GM12872 (cell line): ENCODE results near the gene RREB1.

Source experiments
- TF ChIP-seq, protein P1 (sequence below): IDR thresholded peaks from 3 replicates; pipeline ENCODE4 v1.5.1; 2011; ENCODE audit warnings: low read depth, mild to moderate bottlenecking, low read length, moderate library complexity; ENCODE audit not compliant: insufficient read depth

RREB1 gene

DNA sequence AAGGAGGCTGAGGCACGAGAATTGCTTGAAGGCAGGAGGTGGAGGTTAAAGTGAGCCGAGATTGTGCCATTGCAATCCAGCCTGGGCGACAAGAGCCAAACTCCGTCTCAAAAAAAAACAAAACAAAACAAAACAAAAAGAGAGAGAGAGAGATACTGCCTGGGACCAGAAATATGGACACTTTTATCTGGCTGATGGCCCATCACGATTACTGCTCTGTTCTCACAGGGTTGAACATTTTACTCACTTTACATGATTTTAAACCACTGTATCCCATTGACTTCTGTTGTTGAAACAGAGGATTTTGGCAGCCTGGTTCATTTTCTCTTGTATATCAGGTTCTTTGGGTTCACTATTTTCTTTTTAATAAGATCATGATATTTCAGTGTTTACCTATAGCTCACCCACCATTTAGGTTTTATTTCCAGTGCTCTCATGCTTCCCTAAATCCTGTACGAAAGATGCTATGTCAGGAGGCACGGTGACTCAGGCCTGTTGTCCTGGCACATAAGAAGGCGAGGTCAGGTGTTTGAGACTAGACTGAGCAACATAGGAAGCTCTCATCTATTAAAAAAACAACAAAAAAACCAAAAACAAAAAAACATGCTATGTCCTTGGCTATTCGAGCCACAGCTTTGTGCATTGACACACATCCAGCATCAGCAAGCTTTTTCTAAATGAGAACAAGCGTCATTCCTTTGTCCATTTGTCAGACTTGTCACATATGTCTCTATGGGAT lies 34.5 kb upstream of the RREB1 start:
- TF ChIP-seq, protein P1, sequence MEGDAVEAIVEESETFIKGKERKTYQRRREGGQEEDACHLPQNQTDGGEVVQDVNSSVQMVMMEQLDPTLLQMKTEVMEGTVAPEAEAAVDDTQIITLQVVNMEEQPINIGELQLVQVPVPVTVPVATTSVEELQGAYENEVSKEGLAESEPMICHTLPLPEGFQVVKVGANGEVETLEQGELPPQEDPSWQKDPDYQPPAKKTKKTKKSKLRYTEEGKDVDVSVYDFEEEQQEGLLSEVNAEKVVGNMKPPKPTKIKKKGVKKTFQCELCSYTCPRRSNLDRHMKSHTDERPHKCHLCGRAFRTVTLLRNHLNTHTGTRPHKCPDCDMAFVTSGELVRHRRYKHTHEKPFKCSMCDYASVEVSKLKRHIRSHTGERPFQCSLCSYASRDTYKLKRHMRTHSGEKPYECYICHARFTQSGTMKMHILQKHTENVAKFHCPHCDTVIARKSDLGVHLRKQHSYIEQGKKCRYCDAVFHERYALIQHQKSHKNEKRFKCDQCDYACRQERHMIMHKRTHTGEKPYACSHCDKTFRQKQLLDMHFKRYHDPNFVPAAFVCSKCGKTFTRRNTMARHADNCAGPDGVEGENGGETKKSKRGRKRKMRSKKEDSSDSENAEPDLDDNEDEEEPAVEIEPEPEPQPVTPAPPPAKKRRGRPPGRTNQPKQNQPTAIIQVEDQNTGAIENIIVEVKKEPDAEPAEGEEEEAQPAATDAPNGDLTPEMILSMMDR, result no peak

DNA sequence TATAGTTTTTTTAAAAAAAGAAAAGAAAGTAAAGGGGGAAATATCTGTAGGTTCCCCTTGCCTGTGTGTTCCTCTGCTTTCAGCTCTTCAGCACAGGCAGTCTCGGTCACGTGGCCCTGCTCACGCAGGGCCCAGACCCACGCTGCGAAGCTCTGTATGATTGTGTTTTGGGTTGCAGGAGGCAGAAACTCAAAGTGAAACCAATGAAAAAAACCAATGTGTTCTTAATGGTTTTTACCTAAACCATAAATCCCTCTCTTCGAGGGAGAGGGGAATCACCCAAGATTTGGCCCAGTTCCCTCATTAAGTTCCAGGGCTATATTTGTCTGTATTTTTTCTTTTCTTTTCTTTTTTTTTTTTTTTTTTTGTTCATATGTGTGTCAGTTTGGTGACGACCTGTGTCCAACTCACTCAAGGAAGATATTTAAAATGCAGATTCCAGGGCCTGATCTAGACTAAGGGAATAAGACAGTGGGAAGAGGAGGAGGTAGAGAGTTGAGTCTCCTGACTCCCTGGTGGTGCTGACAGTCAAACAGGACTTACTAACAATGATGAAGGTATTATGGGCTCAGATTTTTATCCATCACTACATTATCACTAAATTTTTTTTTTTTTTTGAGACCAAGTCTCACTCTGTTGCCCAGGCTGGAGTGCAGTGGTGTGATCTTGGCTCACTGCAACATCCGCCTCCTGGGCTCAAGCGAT lies 33.8 kb upstream of the RREB1 start:
- TF ChIP-seq, protein P1, result no peak

DNA sequence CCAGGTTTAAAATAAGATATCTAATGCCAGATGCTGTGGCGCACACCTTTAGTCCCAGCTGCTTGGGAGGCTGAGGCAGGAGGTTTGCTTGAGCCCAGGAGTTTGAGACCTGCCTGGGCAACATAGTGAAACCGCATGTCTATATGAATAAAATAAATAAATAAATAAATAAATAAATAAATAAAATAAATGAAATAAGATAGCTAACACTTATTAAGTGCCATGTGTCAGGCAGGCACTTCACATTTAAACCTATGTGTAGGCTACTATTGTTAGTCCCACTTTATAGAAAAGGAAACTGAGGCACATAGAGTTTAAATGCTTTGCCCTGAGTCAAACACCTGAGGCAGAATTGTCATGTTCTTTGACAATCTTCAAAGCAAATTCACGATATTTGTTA lies 32.9 kb upstream of the RREB1 start:
- TF ChIP-seq, protein P1, result no peak

DNA sequence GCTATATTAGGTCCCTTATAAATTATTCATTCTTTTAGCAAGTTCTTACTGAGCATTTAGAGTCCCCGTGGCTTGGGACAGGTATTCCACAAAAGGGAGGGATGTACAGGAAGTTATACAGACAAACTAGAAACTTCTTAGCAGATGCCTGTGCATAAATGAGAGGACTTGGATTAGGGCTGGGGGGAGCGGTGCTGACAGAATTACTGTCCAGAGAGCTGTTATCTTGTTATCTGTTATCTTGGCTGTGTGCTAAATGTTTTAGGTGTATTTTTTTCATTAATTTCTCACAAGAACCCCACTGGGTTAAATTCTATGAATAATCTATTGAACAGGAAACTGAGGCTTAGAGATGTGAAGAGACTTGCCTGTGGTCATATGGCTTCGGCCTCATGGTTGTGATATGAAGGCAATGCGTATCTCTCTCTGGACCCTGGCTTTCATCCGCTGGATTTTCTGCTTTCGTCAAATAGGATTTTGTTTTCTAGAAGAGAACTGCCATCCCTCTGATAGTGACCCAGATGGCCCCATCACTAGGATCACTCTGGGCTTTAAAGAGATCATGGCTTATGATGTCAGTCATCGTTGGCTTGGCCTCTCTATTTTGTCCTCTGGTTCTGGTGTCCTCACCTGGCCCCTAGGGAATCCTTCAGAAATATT lies 32.3 kb upstream of the RREB1 start:
- TF ChIP-seq, protein P1, result no peak

DNA sequence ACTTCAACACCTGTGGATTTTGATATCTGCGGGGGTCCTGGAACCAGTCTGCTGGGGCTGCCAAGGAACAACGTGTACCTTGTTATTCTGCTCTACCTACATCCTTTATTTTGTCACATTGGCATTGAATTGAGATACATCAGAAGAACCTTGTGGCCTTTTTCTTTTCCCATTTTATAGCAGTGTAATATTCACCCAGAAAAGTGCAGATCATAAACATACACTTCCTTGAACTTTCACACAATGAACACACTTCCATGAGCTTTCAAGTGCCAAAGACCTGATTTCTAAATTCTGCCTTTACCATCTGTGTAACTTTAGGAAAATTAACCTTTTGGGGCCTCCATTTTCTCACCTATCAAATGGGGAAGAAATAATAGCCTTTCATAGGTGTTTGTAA lies 29.9 kb upstream of the RREB1 start:
- TF ChIP-seq, protein P1, result no peak

DNA sequence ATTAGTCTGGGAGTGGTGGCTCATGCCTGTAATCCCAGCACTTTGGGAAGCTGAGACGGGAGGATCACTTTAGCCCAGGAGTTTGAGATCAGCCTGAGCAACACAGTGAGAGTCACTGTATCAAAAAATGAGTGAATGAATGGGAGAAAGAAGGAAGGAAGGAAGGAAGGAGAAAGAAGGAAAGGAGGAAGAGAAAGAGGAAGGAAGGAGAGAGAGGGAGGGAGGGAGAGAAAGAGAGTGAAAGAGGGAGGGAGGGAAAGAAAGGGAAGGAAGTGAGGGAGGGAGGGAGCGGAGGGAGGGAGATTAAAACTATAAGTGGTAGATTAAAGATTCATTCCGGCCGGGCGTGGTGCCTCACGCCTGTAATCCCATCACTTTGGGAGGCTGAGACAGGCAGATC lies 28.9 kb upstream of the RREB1 start:
- TF ChIP-seq, protein P1, result no peak

DNA sequence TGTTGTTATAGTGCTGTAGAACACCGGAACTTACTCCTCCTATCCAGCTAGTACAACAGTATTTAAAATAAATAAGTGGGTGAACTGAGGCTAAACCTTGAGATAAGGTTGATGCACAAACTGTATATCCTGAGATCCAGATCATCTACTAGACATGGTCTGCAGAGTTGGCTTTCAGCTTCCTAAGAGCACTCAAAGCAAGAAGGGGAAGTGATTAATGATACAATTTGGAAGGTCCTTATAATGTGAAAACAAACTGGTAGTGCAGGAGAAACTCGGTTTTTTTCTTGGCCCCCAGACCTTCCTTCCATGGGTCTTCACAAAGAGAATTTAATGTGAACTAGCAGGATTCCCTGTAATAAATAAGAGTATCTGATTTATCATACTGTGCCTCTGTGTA lies 27.4 kb upstream of the RREB1 start:
- TF ChIP-seq, protein P1, result no peak
